WI38 (cell line): ENCODE data around the gene TMEM184B.

ENCODE experiments used
- H3K4me3 ChIP-seq: 2 replicates; pipeline ENCODE4 v1.5.1; 2011; ENCODE audit warnings: low read depth, mild to moderate bottlenecking, control low read depth, low read length
- CTCF ChIP-seq: IDR thresholded peaks from 2 replicates; pipeline ENCODE4 v1.5.1; 2012; ENCODE audit warnings: low read depth, mild to moderate bottlenecking, control low read depth, low read length

The TMEM184B gene

DNA sequence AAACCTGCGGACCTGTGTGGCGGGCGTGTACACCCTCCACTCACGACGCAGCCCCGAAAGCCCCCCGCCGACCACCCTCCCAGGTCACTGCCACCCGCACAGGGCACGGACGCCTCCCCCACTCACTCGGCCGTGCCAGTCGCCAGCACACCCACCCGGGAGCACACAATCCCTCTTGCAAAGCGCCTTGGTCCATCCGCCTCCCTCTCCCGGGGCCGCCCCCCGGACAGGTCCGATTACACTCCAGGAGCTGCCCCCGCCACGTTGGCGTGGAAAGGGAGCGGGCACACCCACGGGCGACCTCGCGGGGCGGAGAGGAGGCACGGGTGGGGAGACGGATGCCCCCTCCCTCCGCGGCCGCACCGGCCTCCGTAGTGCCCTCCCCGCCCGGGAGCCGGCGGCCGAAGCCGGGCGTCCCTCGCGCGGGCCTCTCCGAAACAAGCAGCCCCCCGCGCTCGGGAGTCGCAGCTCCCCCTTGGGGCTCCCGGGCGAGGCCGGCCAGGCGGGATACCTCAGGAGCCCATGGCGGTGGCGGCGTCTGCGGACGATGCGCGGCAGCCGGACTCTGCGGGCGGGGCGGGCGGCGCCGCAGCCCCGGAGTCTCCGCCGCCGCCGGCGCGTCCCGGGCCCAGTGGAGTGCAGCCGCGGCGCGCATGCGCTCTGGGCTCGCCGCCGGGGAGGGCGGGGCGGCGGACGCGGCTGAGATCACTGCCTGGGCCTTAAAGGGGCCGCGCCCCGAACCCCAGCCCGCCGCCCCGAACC is at the start of gene TMEM184B:
Gene TMEM184B, minus strand, starts transcription at position 638 of the 762 bp plus-strand sequence. CDS start 25,049 bp downstream, outside the sequence.
- H3K4me3 ChIP-seq: peak within 1 kb of the TSS; percentile 91
- TF ChIP-seq CTCF: no peak

GRCh38 chr22:38320605-38321402 is 48.0 kb upstream of the TMEM184B start:
- TF ChIP-seq CTCF: no peak
- no peak overlapping the region for H3K4me3 ChIP-seq

DNA sequence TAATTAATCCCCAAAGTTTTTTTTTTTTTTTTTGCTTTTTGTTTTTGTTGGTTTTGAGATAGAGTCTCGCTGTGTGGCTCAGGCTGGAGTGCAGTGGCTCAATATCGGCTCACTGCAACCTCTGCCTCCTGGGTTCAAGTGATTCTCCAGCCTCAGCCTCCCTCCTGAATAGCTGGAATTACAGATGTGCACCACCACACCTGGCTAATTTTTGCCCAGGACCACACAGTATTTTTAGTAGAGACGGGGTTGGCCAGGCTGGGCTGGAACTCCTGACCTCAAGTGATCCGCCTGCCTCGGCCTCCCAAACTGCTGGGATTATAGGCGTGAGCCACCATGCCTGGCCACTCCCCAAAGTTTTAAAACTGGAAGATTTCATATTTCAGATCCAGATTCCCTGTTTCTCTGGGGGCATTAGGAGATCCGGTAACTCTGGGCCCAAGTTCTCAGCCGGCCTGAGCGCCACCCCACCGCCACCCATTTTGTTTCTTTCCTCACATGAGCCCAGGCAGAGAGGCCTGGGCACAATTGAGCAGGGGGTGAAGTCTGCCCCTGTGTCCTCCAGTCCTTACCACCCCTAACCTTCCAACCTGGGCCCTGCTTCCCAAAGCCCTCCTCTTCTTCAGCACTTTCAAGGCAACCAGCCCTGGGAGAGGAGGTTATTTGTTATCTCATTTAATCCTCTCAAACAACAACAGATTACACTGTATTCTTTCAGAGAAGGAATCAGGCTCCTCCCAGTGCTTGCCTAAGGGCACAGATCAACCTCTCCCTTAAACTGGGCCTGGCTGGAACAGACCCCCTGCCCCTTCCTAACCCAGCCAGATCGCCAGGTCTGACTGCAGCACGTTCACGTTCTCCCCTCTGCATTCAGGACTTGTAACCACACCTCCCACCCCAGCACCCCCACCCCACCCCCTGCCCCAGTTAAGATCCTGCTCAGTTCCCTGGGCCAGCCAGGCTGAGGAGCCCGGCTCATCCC is 46.3 kb upstream of the TMEM184B start:
- H3K4me3 ChIP-seq: no peak overlapping the region
- no peak for TF ChIP-seq CTCF

- H3K4me3 ChIP-seq: peak overlapping the region; percentile 51
- TF ChIP-seq CTCF: no peak
These were observed 45.3 kb upstream of the TMEM184B start for GRCh38 chr22:38317995-38318715.

DNA sequence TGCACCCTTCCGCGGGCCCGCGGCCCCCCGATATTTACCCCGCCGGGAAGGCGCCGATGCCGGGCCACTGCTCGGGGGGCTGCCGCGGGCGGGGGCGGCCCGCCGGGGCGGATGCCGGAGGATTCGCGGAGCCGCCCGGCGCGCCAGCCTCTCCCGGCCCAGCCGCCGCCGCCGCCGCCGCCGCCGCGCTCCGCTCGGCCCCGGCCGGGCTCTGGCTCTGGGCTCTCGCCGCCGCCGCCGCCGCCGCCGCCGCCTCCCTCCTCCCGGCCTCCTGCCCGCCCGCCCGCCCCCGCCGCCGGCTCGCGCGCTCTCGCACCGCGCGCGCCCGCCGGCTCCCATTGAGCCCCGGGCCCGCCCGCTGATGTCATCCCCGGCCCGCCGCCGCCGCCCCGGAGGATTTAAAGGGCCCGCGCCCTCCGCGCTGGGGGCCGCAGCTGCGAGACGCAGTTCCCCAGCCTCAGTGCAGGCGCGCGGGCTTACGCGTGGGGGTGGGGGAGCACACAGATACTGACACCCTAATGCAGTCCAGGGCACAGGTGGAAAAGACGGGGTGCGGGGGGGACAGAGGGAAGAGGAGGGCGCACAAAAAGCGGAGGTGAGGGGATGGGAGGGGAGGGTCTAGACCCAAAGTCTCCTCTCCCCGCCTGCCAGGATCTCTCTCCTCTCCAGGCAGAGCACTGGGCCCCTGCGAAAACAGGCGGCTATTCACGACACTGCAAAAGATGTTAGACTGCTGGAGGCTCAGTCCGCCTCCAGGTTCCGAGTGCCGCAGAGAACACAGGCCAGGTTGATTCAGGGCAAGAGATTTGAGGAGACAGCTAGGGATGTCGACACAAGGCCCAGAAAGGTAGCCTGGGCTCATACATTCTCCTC is 44.5 kb upstream of the TMEM184B start, which contains the start of gene CSNK1E:
Gene CSNK1E, minus strand, starts transcription at position 312 of the 873 bp plus-strand sequence. CDS start 3,276 bp downstream, outside the sequence.
- TF ChIP-seq CTCF: no peak
- peak within 1 kb of the TSS; percentile 96 for H3K4me3 ChIP-seq
